PC-9 (cell line): ENCODE data around the gene METTL9. TPM values are rescaled to one million over a fixed set of nuclear protein-coding genes. Genes with fewer than 3 reads are reported as not detected.

Experiments
- BruUV-seq: library from RNA; stranded (reverse); fragments of 400-500 nt; replicated peaks from 2 replicates; lab custom pipeline; 2021; lab: Mats Ljungman, UMichigan
- CTCF ChIA-PET: fragments of 300-600 bp; sonication (Branson Sonifier 250); formaldehyde crosslinking; loops from one replicate; lab custom pipeline; 2022; ENCODE audit warnings: antibody characterized with exemption; lab: Charles Lee
- POLR2A ChIA-PET: fragments of 300-600 bp; sonication (Branson Sonifier 250); formaldehyde crosslinking; loops from one replicate; lab custom pipeline; 2022; ENCODE audit warnings: antibody characterized with exemption; ENCODE audit not compliant: unreplicated experiment; lab: Charles Lee
- DNase-seq, 2 experiments: peaks; one replicate each; pipeline versions ENCODE4 v3.0.0 to v3.0.0-alpha.2; 2015 to 2022; ENCODE audit warnings: mixed read lengths in 1 of 2
- H2AFZ ChIP-seq: fragments of 200-600 bp; sonication (generic); 2 replicates; pipeline ENCODE4 v1.8.1; 2017; ENCODE audit warnings: antibody characterized with exemption
- H3F3A ChIP-seq: fragments of 200-600 bp; sonication (generic); 2 replicates; pipeline ENCODE4 v1.8.1; 2017; ENCODE audit warnings: antibody characterized with exemption, mild to moderate bottlenecking, low read depth; ENCODE audit not compliant: insufficient read depth
- H3K27ac ChIP-seq: fragments of 200-600 bp; sonication (generic); 2 replicates; pipeline ENCODE4 v1.6.1; 2016; ENCODE audit warnings: mixed run types
- H3K27me3 ChIP-seq: fragments of 200-600 bp; sonication (generic); 2 replicates; pipeline ENCODE4 v1.6.1; 2016; ENCODE audit warnings: low read depth, mixed run types; ENCODE audit not compliant: insufficient read depth
- H3K36me3 ChIP-seq: fragments of 200-600 bp; sonication (generic); 2 replicates; pipeline ENCODE4 v1.6.1; 2016; ENCODE audit warnings: low read depth, mixed run types
- H3K4me1 ChIP-seq: fragments of 200-600 bp; sonication (generic); replicated peaks from 2 replicates; pipeline ENCODE4 v1.6.1; 2016; ENCODE audit warnings: mixed run types; ENCODE audit not compliant: insufficient read depth
- H3K4me2 ChIP-seq: fragments of 200-600 bp; sonication (generic); 2 replicates; pipeline ENCODE4 v1.6.1; 2017; ENCODE audit warnings: mixed run types
- H3K4me3 ChIP-seq: fragments of 200-600 bp; sonication (generic); 2 replicates; pipeline ENCODE4 v1.6.1; 2016; ENCODE audit warnings: mixed run types
- H3K79me2 ChIP-seq: fragments of 200-600 bp; sonication (generic); 2 replicates; pipeline ENCODE4 v1.6.1; 2017; ENCODE audit warnings: low read depth, mixed run types
- H3K9me2 ChIP-seq: fragments of 200-600 bp; sonication (generic); 2 replicates; pipeline ENCODE4 v1.8.1; 2017; ENCODE audit warnings: mild to moderate bottlenecking; ENCODE audit not compliant: insufficient read depth
- H3K9me3 ChIP-seq: fragments of 200-600 bp; sonication (generic); 2 replicates; pipeline ENCODE4 v1.8.1; 2016; ENCODE audit warnings: low read depth; ENCODE audit not compliant: insufficient read depth
- H4K20me1 ChIP-seq: fragments of 200-600 bp; sonication (generic); 2 replicates; pipeline ENCODE4 v1.8.1; 2017; ENCODE audit not compliant: insufficient read depth
- EZH2 ChIP-seq: fragments of 200-600 bp; sonication (generic); IDR thresholded peaks from 2 replicates; pipeline ENCODE4 v1.8.0; 2017; ENCODE audit warnings: antibody characterized with exemption, low read depth
- intact Hi-C: fragments of 100-400 bp; cut with micrococcal nuclease; formaldehyde crosslinking; loops from one replicate; pipeline ENCODE4 v1.10.0; 2022; ENCODE audit not compliant: unreplicated experiment
- total RNA-seq: library from RNA; stranded (reverse); gene quantifications from 2 replicates; pipeline ENCODE4 v1.2.3, GENCODE V29; 2021
- TF ChIP-seq, protein P1 (sequence below): fragments of 200-600 bp; sonication (generic); conservative IDR thresholded peaks from 2 replicates; pipeline ENCODE4 v1.6.1; 2017; ENCODE audit warnings: mixed run types, antibody characterized with exemption, mild to moderate bottlenecking, moderate library complexity

Gene METTL9
- total RNA-seq, 1 experiment from 2014 or later, result 136 TPM

DNA sequence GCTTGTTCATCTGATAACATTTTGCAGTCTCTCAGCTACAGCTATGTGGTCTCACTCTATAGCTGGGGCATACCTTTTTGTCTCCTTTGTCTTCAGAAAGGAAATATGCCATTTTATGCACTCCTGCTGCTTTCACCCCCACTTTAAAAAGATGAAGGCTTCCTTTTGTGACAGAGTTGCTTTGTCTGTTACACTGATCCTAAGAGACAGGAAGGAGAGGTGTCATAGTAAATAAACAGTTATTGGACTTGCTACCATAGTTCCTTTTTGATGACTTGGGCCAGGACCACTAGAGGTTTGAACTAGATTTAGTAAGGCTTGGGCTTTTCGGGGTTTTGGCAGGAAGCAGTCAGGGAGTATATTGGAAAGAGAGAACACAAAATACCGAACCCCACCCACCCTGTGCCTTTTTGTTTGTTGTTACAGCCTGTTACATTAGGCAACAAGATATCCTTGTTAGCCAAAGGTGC lies 1.8 kb upstream of the METTL9 start:
- peaks cover 22% of the 10 kb centered on the region for H3K4me1 ChIP-seq
- H3K27ac ChIP-seq, result no peak overlapping the region
- H3K9me2 ChIP-seq, result no peaks in the 10 kb centered on the region
- TF ChIP-seq, protein P1, sequence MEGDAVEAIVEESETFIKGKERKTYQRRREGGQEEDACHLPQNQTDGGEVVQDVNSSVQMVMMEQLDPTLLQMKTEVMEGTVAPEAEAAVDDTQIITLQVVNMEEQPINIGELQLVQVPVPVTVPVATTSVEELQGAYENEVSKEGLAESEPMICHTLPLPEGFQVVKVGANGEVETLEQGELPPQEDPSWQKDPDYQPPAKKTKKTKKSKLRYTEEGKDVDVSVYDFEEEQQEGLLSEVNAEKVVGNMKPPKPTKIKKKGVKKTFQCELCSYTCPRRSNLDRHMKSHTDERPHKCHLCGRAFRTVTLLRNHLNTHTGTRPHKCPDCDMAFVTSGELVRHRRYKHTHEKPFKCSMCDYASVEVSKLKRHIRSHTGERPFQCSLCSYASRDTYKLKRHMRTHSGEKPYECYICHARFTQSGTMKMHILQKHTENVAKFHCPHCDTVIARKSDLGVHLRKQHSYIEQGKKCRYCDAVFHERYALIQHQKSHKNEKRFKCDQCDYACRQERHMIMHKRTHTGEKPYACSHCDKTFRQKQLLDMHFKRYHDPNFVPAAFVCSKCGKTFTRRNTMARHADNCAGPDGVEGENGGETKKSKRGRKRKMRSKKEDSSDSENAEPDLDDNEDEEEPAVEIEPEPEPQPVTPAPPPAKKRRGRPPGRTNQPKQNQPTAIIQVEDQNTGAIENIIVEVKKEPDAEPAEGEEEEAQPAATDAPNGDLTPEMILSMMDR, result no peak
- no peak for TF ChIP-seq EZH2
- H2AFZ ChIP-seq, result no peak overlapping the region
- POLR2A ChIA-PET, result interaction anchor here (0.7 kb wide), 2 partner anchors 12 to 106 kb away, joined by 3 to 4 read pairs; no protein-coding TSS in a partner anchor
- H3K79me2 ChIP-seq, result peaks cover 28% of the 10 kb centered on the region
- no peak for DNase-seq
- no peak overlapping the region for H3K4me3 ChIP-seq
- CTCF ChIA-PET, result no interaction called here
- no TSS peak for BruUV-seq
- H3K9me3 ChIP-seq, result no peaks in the 10 kb centered on the region
- peaks cover 3% of the 10 kb centered on the region; the same call in 1 of the 2 replicates for H4K20me1 ChIP-seq
- H3F3A ChIP-seq, result no peaks in the 10 kb centered on the region
- H3K36me3 ChIP-seq, result no peaks in the 10 kb centered on the region
- intact Hi-C loops, result loop anchor here (5.0 kb wide), 1 partner anchor 40 kb away; no protein-coding TSS in a partner anchor
- H3K27me3 ChIP-seq, result no peaks in the 10 kb centered on the region
- no peak overlapping the region for H3K4me2 ChIP-seq

DNA sequence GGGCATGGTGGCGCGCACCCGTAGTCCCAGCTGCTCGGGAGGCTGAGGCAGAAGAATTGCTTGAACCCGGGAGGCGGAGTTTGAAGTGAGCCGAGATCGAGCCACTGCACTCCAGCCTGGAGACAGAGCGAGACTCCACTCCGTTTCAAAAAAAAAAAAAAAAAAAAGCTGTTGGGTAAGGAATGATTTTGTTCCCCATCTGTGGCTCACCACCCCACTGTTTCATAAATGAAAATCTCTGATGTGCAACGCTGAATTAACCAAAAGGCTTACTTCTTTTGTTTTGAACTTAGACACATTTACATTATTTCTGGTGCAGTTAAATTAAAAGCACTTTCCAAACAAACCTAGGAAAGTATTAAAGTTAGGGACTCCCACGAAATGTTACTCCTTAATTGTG lies 1.2 kb upstream of the METTL9 start:
- H3K36me3 ChIP-seq, result no peaks in the 10 kb centered on the region
- H2AFZ ChIP-seq, result peak overlapping the region; percentile 95
- no TSS peak for BruUV-seq
- peak overlapping the region; percentile 87 for H3K4me2 ChIP-seq
- H4K20me1 ChIP-seq, result peaks cover 3% of the 10 kb centered on the region; the same call in 1 of the 2 replicates
- H3K9me2 ChIP-seq, result no peaks in the 10 kb centered on the region
- no peaks in the 10 kb centered on the region for H3K27me3 ChIP-seq
- ChIA-PET POLR2A (interaction anchor here (0.7 kb wide), 1 partner anchor 97 kb away, joined by 6 read pairs; no protein-coding TSS in a partner anchor), CTCF (no interaction called here)
- peak overlapping the region; percentile 74 for H3K4me3 ChIP-seq
- peak overlapping the region; percentile 45; the same call in 1 of the 2 replicates for H3K27ac ChIP-seq
- H3K4me1 ChIP-seq, result peaks cover 29% of the 10 kb centered on the region
- no peak for TF ChIP-seq EZH2
- TF ChIP-seq, protein P1, result no peak
- peaks cover 2% of the 10 kb centered on the region; the same call in 1 of the 2 replicates for H3F3A ChIP-seq
- intact Hi-C loops, result loop anchor here (5.0 kb wide), 1 partner anchor 39 kb away; no protein-coding TSS in a partner anchor
- no peak for DNase-seq
- peaks cover 34% of the 10 kb centered on the region for H3K79me2 ChIP-seq
- H3K9me3 ChIP-seq, result no peaks in the 10 kb centered on the region

DNA sequence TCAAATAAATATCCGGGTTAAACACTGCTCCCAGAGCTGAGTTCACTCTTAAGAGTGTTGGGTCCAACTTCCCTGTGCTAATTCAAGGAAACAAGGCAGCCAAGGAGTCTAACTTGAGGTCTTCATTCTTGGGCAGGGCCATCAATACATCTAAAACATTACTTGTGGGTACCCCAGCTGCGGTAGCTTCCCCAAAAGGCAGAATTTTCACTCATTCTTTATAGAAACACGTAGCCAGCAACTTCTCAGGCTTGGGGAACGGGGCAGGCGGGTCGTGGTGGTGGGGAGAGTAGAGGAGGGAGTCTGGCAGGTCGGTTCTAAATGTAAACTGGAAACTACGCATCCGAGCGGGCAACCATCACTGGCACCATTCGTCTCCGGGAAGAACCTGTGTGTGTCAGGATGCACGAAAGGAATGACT lies 666 bp upstream of the METTL9 start:
- BruUV-seq, result TSS peak; percentile 92
- H3K27ac ChIP-seq, result peak overlapping the region; percentile 45
- H3K4me2 ChIP-seq, result peak overlapping the region; percentile 87
- H4K20me1 ChIP-seq, result peaks cover 3% of the 10 kb centered on the region; the same call in 1 of the 2 replicates
- no peaks in the 10 kb centered on the region for H3K27me3 ChIP-seq
- H3K9me2 ChIP-seq, result no peaks in the 10 kb centered on the region
- peaks cover 7% of the 10 kb centered on the region; the same call in 1 of the 2 replicates for H3F3A ChIP-seq
- POLR2A ChIA-PET, result interaction anchor here (0.7 kb wide), 1 partner anchor 97 kb away, joined by 6 read pairs; no protein-coding TSS in a partner anchor
- no peak for TF ChIP-seq EZH2
- TF ChIP-seq, protein P1, result no peak
- H2AFZ ChIP-seq, result peak overlapping the region; percentile 95
- H3K4me3 ChIP-seq, result peak overlapping the region; percentile 74
- no peaks in the 10 kb centered on the region for H3K36me3 ChIP-seq
- CTCF ChIA-PET, result no interaction called here
- H3K79me2 ChIP-seq, result peaks cover 40% of the 10 kb centered on the region
- peak in 1 of 2 experiments; percentile 29 for DNase-seq
- no peaks in the 10 kb centered on the region for H3K9me3 ChIP-seq
- intact Hi-C loops, result loop anchor here (5.0 kb wide), 1 partner anchor 39 kb away; no protein-coding TSS in a partner anchor
- H3K4me1 ChIP-seq, result peaks cover 34% of the 10 kb centered on the region
